Measurements from ENCODE around the gene JAG2.

The JAG2 gene

GRCh38 chr14:105156414-105157375 is 11.9 kb downstream of the JAG2 start:
- no peaks in the 10 kb centered on the region for H3K4me1 ChIP-seq (ENCODE audit: control insufficient read depth, insufficient read depth, low read length)
- no peak overlapping the region for H3K4me3 ChIP-seq (ENCODE audit: low read depth, low read length)
- TF ChIP-seq ZBTB17 (tag by site-specific recombination; IDR thresholded peaks at IDR 0.05) (no peak), SP7 (tag by site-specific recombination; IDR thresholded peaks at IDR 0.05) (no peak), RBAK (tag by site-specific recombination; IDR thresholded peaks at IDR 0.05) (no peak), TSHZ1 (tag by site-specific recombination; IDR thresholded peaks at IDR 0.05; ENCODE audit: borderline replicate concordance) (no peak), ZBTB11 (tag by site-specific recombination; conservative IDR thresholded peaks at IDR 0.05; ENCODE audit: low read depth) (no peak), HOXA7 (CRISPR knock-in tag; IDR thresholded peaks at IDR 0.05; ENCODE audit: borderline replicate concordance) (no peak), SP2 (tag by site-specific recombination; IDR thresholded peaks at IDR 0.05) (peak; percentile 13; the same call in 1 of the 2 replicates), ZBTB21 (tag by site-specific recombination; IDR thresholded peaks at IDR 0.05) (no peak), ZNF600 (tag by site-specific recombination; IDR thresholded peaks at IDR 0.05) (0 out of 2 replicates have a peak, but pooled peaks have one; percentile 12), ZBTB10 (tag by site-specific recombination; IDR thresholded peaks at IDR 0.05) (0 out of 2 replicates have a peak, but pooled peaks have one; percentile 42)
- H3K27ac ChIP-seq (ENCODE audit: extremely low read depth, low read depth, low read length): no peak overlapping the region
- CTCF ChIA-PET: no interaction called here
- peaks cover 0 to 47% of the 10 kb centered on the region in 2 experiments; a peak in 1 of 3 replicates for H3K36me3 ChIP-seq (ENCODE audit: control insufficient read depth in 2 of 2, insufficient read depth in 1 of 2, low read length in 2 of 2)
- POLR2A ChIA-PET: no interaction called here
- H3K9me3 ChIP-seq (ENCODE audit: control insufficient read depth, insufficient read depth, low read depth, low read length): no peaks in the 10 kb centered on the region

GRCh38 chr14:105155681-105156413 is 12.7 kb downstream of the JAG2 start:
- Histone ChIP-seq H3K36me3 (ENCODE audit: control insufficient read depth in 2 of 2, insufficient read depth in 1 of 2, low read length in 2 of 2) (peaks cover 0 to 53% of the 10 kb centered on the region in 2 experiments; a peak in 1 of 3 replicates), H3K4me3 (ENCODE audit: low read depth, low read length) (no peak overlapping the region), H3K9me3 (ENCODE audit: control insufficient read depth, insufficient read depth, low read depth, low read length) (no peaks in the 10 kb centered on the region), H3K4me1 (ENCODE audit: control insufficient read depth, insufficient read depth, low read length) (no peaks in the 10 kb centered on the region), H3K27ac (ENCODE audit: extremely low read depth, low read depth, low read length) (no peak overlapping the region)
- ChIA-PET CTCF (interaction anchor here (0.6 kb wide), 1 partner anchor 39 kb away, joined by 3 read pairs; no protein-coding TSS in a partner anchor), POLR2A (no interaction called here)
- TF ChIP-seq ZSCAN16 (tag by site-specific recombination; IDR thresholded peaks at IDR 0.05): no peak
- TF ChIP-seq TCF7L2 (IDR thresholded peaks at IDR 0.05; ENCODE audit: borderline replicate concordance, low read depth, low read length): no peak
- no peak for TF ChIP-seq ZNF211 (tag by site-specific recombination; IDR thresholded peaks at IDR 0.05; ENCODE audit: low read depth)
- TF ChIP-seq ZEB2 (tag by site-specific recombination; IDR thresholded peaks at IDR 0.05): 0 out of 2 replicates have a peak, but pooled peaks have one; percentile 20
- no peak for TF ChIP-seq ZNF449 (tag by site-specific recombination; IDR thresholded peaks at IDR 0.05)
